Activated gamma-delta T cell treated with Interleukin-2 at 50 U/mL for 16 hours (primary cell): ENCODE results near the gene UGT1A5.

ENCODE experiments used
- DNase-seq: peaks from one replicate; pipeline ENCODE4 v3.0.0-alpha.2; 2020

Gene UGT1A5

GRCh38 chr2:233811732-233812131, 99.0 kb downstream of the UGT1A5 start:
- DNase-seq: no peak

- no peak for DNase-seq
These were observed 100.7 kb downstream of the UGT1A5 start for GRCh38 chr2:233813236-233814055.

GRCh38 chr2:233814056-233814835, 101.5 kb downstream of the UGT1A5 start:
- DNase-seq: peak; percentile 1

GRCh38 chr2:233815861-233816260, 103.2 kb downstream of the UGT1A5 start:
- DNase-seq: no peak

- DNase-seq: peak; percentile 2
These were observed 103.6 kb downstream of the UGT1A5 start for GRCh38 chr2:233816334-233816733.

- peak; percentile 2 for DNase-seq
These were observed 104.1 kb downstream of the UGT1A5 start for GRCh38 chr2:233816771-233817170.

GRCh38 chr2:233817361-233817911, 104.7 kb downstream of the UGT1A5 start:
- no peak for DNase-seq

- peak; percentile 1 for DNase-seq
These were observed 105.4 kb downstream of the UGT1A5 start for GRCh38 chr2:233817995-233818638.

GRCh38 chr2:233818639-233819621, 106.2 kb downstream of the UGT1A5 start:
- no peak for DNase-seq

- no peak for DNase-seq
These were observed 107.4 kb downstream of the UGT1A5 start for GRCh38 chr2:233819884-233820773.

- no peak for DNase-seq
These were observed 108.0 kb downstream of the UGT1A5 start for GRCh38 chr2:233820774-233821105.

- DNase-seq: no peak
These were observed 108.5 kb downstream of the UGT1A5 start for GRCh38 chr2:233821196-233821595.

- no peak for DNase-seq
These were observed 109.0 kb downstream of the UGT1A5 start for GRCh38 chr2:233821709-233822100.

- no peak for DNase-seq
These were observed 109.5 kb downstream of the UGT1A5 start for GRCh38 chr2:233822101-233822771.
